A204.1 (cell line): ENCODE measurements around the gene CAMK1D.

ENCODE experiments used
- FAIRE-seq: peaks from 2 replicates; lab custom pipeline; 2012; peaks lifted over from hg19 to GRCh38; lab: Jason Lieb, UNC

CAMK1D gene

GRCh38 chr10:12403119-12403518, 53.8 kb downstream of the CAMK1D start:
- no peak for FAIRE-seq

- FAIRE-seq: no peak
These were observed 56.3 kb downstream of the CAMK1D start for GRCh38 chr10:12405342-12406320.

DNA sequence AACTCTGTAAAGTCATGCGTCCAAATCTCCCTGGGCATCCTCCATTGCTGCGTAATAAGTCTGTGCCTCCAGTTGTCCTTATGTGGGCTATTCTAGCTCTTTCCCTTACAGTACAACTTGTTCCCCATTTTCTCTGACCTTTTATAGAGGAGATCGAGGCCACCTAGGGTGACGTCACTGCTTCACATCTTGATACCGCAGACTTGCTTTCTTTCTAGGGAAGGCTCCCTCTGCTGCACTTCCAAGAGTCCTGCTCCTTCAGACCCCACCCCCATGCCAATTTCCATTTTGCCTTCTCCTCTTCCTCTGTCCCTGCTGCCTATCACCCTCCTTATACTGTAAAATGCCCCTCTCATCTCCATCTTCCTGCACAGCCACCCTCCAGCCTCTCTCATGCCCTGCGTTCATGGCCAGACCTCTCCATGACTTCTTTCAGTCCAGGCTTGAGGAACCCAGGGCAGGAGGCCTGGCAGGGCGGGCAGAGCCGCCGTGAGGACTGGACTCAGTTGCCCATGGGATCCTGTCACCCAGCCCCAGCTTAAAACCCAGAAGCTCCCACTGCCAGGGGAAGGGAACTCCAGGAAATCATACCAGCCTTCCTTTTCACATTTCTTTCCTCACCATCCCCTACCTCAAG, 57.5 kb downstream of the CAMK1D start:
- no peak for FAIRE-seq

DNA sequence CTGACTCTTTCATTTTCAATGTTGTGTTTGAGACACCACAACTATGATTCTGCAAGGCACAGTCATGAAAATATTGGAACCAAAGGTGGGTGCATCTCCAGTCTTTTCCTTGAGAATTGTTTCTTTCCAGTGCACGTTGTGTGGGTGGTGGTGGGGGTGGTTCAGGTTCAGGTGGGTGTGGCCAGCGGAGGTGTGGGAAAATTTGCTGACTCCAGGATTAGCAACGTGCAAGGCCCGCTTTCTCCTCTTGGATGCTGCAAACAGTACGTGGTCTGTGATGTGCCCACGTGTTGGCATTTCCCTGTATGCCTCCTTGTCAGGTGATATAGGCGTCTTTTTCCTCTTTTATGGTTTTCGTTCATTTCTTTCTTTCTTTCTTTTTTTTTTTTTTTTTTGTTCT, 59.1 kb downstream of the CAMK1D start:
- no peak for FAIRE-seq

GRCh38 chr10:12409161-12409560, 59.8 kb downstream of the CAMK1D start:
- FAIRE-seq: no peak

- FAIRE-seq: no peak
These were observed 60.3 kb downstream of the CAMK1D start for GRCh38 chr10:12409613-12410012.

DNA sequence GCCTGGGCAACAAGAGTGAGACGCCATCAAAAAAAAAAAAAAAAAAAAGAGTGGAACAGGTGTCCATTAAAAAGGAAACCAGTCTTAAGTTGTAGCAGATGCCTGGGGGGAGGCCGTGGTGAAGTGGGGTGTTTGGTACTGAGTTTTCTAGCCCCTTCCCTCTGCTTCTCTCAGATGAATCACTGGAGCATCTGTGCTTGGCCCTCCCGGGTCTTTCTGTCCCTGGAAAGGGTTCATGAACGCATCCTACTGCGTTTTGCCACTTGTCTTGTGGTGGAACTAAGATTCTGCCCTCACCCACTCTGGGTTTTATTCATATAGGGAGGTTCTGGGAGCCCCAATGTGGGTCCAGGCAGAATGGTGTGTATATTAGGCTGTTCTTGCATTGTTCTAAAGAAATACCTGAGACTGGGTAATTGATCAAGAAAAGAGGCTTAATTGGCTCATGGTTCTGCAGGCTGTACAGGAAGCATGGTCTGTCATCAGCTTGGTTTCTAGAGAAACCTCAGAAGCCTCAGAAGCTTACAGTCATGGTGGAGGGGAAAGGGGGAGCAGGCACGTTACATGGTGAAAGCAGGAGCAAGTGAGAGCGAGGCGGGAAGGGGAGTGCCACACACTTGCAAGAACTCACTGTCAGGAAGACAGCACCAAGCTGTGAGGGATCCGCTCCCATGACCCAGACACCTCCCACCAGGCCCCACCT, 63.5 kb downstream of the CAMK1D start:
- no peak for FAIRE-seq

- FAIRE-seq: no peak
These were observed 64.0 kb downstream of the CAMK1D start for GRCh38 chr10:12413369-12413711.

DNA sequence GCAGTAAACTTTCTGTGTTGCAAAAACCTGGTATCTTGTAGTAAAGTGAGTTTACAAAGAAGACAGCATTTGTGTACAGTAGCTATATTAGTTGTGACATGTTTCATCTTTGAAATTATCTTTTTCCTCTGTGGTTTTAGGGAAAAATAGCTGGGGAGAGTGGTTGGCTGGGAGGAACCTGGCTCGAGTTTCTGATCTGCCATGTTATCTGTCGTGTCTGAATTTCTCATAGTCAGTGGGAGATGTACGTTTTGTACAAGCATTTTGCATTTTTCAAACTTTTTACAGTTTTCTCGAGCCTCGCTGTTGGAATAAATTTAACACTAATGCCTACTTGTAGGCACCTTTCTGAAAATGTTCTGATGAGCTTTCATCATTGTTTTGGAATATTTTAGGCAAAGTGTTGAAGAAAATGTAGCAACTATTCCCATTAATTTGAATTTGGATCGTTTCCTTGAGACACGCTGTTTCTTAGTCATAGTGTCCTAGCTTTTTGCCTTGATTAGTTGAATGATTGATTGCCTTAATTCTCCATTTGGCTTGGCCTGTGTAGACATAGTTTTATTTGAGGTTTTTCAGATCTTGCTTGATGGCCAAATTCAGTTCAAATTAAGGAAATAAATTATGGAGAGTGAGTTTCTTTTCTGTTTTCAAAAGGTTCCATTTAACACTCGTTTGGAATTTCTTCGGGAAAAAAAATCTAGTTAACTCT, 65.1 kb downstream of the CAMK1D start:
- no peak for FAIRE-seq

DNA sequence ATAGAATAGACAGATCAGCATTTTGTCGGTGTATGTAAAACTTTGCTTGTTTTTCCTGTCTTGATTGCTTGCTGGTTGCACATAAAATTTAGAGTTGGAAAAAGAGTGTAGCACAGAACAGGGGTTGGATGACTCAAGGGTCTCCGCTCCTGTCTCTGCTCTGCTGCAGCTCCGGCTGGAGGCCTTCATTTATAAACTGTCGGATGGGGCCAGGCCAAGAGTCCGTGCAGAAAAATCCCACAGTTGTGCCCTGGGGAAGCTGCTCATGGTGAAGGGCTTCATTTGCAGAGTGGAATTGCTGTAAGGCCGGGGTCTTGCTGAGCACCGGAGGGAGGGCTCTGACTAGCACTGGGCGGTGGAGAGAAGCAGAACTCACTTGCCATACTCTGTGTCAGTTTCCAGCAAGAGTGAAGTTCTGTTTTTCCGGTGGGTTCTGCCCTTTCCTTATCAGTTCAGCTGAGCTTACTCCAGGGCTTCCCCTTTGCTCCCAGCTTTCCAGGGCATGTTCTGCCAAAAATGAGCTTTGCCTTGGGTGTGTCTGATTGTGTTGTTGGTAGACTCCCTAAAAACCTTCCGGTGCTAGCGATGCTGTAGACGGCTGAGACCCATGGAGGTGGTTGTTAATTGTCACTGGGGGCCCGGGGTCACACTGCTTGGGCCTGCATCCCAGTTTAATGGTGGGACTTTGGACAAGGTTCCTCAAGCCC, 67.2 kb downstream of the CAMK1D start:
- FAIRE-seq: no peak

DNA sequence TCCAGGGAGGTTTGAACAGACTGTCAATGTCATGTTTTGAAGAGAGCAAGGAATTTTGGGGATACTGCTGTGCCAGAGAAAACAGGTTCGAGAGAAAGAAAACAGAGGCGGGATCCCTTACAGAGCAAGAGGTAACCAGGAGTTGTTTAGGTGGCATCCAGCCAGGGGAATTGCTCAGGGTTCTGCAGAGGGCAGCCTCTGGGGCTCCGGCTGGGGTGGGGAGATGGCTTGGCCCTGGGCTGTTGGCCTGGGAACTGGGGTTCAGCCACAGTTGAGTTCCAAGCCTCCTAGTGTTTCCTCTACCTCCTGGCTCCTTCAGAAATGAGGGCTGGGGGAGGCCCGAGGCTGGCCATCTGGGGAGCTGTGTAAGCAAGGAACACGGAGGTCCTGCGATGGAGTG, 68.0 kb downstream of the CAMK1D start:
- FAIRE-seq: no peak

DNA sequence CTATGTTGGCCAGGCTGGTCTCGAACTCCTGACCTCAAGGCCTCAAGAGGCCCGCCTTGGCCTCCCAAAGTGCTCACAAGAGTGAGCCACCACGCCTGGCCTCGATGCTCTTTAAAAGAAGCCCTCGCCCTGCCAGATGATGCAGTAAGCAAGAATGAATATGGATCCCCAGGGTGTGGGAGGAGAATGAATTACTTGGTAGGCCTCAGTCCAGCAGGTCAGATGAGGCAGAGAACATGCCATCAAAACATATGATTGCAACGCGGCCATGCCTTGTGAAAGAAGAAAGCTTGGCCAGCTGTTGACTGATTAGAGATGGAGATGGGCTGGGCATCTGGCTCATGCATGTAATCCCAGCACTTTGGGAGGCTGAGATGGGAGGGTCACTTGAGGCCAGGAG, 68.7 kb downstream of the CAMK1D start:
- no peak for FAIRE-seq

GRCh38 chr10:12418725-12419261, 69.4 kb downstream of the CAMK1D start:
- no peak for FAIRE-seq

GRCh38 chr10:12419262-12419847, 70.0 kb downstream of the CAMK1D start:
- FAIRE-seq: no peak

GRCh38 chr10:12420530-12421120, 71.3 kb downstream of the CAMK1D start:
- no peak for FAIRE-seq

GRCh38 chr10:12422189-12422588, 72.8 kb downstream of the CAMK1D start:
- no peak for FAIRE-seq

- FAIRE-seq: no peak
These were observed 74.5 kb downstream of the CAMK1D start for GRCh38 chr10:12423896-12424295.

- FAIRE-seq: no peak
These were observed 77.9 kb downstream of the CAMK1D start for GRCh38 chr10:12427276-12427675.

DNA sequence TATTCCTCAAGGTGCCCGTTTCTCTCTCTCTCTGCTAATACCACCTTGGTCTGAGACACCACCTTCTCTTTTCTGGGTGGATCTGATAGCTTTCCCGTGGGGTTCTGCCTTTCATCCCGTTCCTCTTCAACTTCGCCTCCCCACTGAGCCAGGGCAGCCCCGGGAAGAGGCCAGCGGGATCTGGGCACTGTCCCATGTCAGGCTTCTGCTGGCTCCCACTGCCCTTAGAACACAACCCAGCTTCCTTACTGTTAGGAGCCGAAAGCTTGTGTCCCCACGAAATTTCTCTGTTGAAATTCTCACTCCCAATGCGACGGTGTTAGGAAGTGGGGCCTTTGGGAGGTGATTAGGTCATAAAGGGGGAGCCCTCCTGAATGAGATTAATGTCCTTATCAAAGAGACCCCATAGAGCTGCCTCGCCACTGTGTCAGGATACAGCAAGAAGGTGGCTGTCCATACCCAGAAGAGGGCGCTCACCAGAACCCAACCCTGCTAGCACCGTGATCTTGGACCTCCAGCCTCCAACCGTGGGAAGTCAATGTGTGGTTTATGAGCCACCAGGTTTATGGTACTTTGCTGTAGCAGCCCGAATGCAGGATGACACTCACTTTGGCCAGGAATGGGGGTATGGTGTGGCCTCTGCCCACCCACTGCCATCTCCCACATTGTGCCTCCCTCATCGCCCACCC, 79.2 kb downstream of the CAMK1D start:
- no peak for FAIRE-seq

- FAIRE-seq: no peak
These were observed 81.1 kb downstream of the CAMK1D start for GRCh38 chr10:12430406-12430982.
